H9 (cell line): ENCODE results near the gene RAD23A. TPM values are rescaled to one million over a fixed set of nuclear protein-coding genes. Genes with fewer than 3 reads are reported as not detected.

Source experiments
- DNase-seq: peaks from one replicate; pipeline ENCODE4 v3.0.0-alpha.2; 2017
- H2AFZ ChIP-seq: one replicate; pipeline ENCODE4 v1.6.1; 2013; ENCODE audit warnings: mild to moderate bottlenecking, low read length, control low read depth, moderate library complexity
- H2AK5ac ChIP-seq: 2 replicates; pipeline ENCODE4 v1.6.1; 2013; ENCODE audit warnings: low read length, control low read depth, mixed read lengths; ENCODE audit not compliant: insufficient read length
- H2BK120ac ChIP-seq: one replicate; pipeline ENCODE4 v1.6.1; 2013; ENCODE audit warnings: low read depth, mild to moderate bottlenecking, low read length, control low read depth, inconsistent platforms; ENCODE audit not compliant: poor library complexity, severe bottlenecking
- H2BK12ac ChIP-seq: 2 replicates; pipeline ENCODE4 v1.6.1; 2013; ENCODE audit warnings: low read length, control low read depth, mixed read lengths, low read depth; ENCODE audit not compliant: insufficient read length
- H2BK15ac ChIP-seq: 2 replicates; pipeline ENCODE4 v1.6.1; 2013; ENCODE audit warnings: low read depth, low read length, control low read depth
- H2BK20ac ChIP-seq: one replicate; pipeline ENCODE4 v1.6.1; 2013; ENCODE audit warnings: low read depth, mild to moderate bottlenecking, low read length, control low read depth, inconsistent platforms; ENCODE audit not compliant: poor library complexity, severe bottlenecking
- H2BK5ac ChIP-seq: 2 replicates; pipeline ENCODE4 v1.6.1; 2013; ENCODE audit warnings: low read length, control low read depth, mixed read lengths; ENCODE audit not compliant: insufficient read length
- H3K14ac ChIP-seq: 2 replicates; pipeline ENCODE4 v1.6.1; 2013; ENCODE audit warnings: low read length, control low read depth; ENCODE audit not compliant: insufficient read depth
- H3K18ac ChIP-seq: 2 replicates; pipeline ENCODE4 v1.6.1; 2013; ENCODE audit warnings: low read depth, mild to moderate bottlenecking, mixed read lengths, low read length, control low read depth; ENCODE audit not compliant: insufficient read length
- H3K23ac ChIP-seq: 2 replicates; pipeline ENCODE4 v1.6.1; 2013; ENCODE audit warnings: low read length, control low read depth, mixed read lengths, low read depth; ENCODE audit not compliant: insufficient read length
- H3K23me2 ChIP-seq: 2 replicates; pipeline ENCODE4 v1.6.1; 2013; ENCODE audit warnings: low read depth, mild to moderate bottlenecking, mixed read lengths, low read length, control low read depth; ENCODE audit not compliant: insufficient read length, poor library complexity, severe bottlenecking
- H3K27ac ChIP-seq: 2 replicates; pipeline ENCODE4 v1.5.1; 2013; ENCODE audit warnings: low read length, control low read depth, mixed read lengths, low read depth; ENCODE audit not compliant: insufficient read length
- H3K27me3 ChIP-seq: 2 replicates; pipeline ENCODE4 v1.6.1; 2013; ENCODE audit warnings: low read length, control low read depth, inconsistent platforms; ENCODE audit not compliant: insufficient read depth
- H3K4ac ChIP-seq: 2 replicates; pipeline ENCODE4 v1.6.1; 2013; ENCODE audit warnings: low read depth, mild to moderate bottlenecking, control low read depth, inconsistent platforms, low read length, moderate library complexity
- H3K4me1 ChIP-seq: 2 replicates; pipeline ENCODE4 v1.6.1; 2013; ENCODE audit warnings: low read length, control low read depth, inconsistent platforms; ENCODE audit not compliant: insufficient read depth
- H3K4me2 ChIP-seq: 2 replicates; pipeline ENCODE4 v1.6.1; 2013; ENCODE audit warnings: low read length, control low read depth, mixed read lengths; ENCODE audit not compliant: insufficient read length, insufficient read depth
- H3K56ac ChIP-seq: 2 replicates; pipeline ENCODE4 v1.6.1; 2013; ENCODE audit warnings: low read depth, mild to moderate bottlenecking, mixed read lengths, low read length, control low read depth; ENCODE audit not compliant: insufficient read length
- H3K79me1 ChIP-seq: 2 replicates; pipeline ENCODE4 v1.6.1; 2013; ENCODE audit warnings: low read depth, mild to moderate bottlenecking, moderate library complexity, low read length, control low read depth, inconsistent platforms; ENCODE audit not compliant: insufficient read depth, poor library complexity, severe bottlenecking
- H3K79me2 ChIP-seq: 2 replicates; pipeline ENCODE4 v1.6.1; 2013; ENCODE audit warnings: low read length, control low read depth, inconsistent platforms; ENCODE audit not compliant: insufficient read depth
- H3K9ac ChIP-seq: 2 replicates; pipeline ENCODE4 v1.6.1; 2013; ENCODE audit warnings: low read length, control low read depth, mixed read lengths; ENCODE audit not compliant: insufficient read length; ENCODE audit errors: extremely low read depth
- H3K9me3 ChIP-seq: one replicate; pipeline ENCODE4 v1.6.1; 2013; ENCODE audit warnings: low read depth, low read length, inconsistent platforms; ENCODE audit not compliant: control insufficient read depth
- H3T11ph ChIP-seq: one replicate; pipeline ENCODE4 v1.6.1; 2013; ENCODE audit warnings: mild to moderate bottlenecking, low read length, control low read depth, inconsistent platforms
- H4K20me1 ChIP-seq: one replicate; pipeline ENCODE4 v1.6.1; 2013; ENCODE audit not compliant: control insufficient read depth, insufficient read length, insufficient read depth
- H4K5ac ChIP-seq: 2 replicates; pipeline ENCODE4 v1.6.1; 2013; ENCODE audit warnings: low read depth, mild to moderate bottlenecking, mixed read lengths, low read length, control low read depth; ENCODE audit not compliant: insufficient read length
- H4K8ac ChIP-seq: replicated peaks from 2 replicates; pipeline ENCODE4 v1.6.1; 2013; ENCODE audit warnings: low read length, control low read depth, mixed read lengths, low read depth; ENCODE audit not compliant: insufficient read length
- H4K91ac ChIP-seq: 2 replicates; pipeline ENCODE4 v1.6.1; 2013; ENCODE audit warnings: low read depth, mild to moderate bottlenecking, moderate library complexity, mixed read lengths, low read length, control low read depth; ENCODE audit not compliant: insufficient read length
- H3K27ac Mint-ChIP-seq, 3 experiments: 2 replicates in 2 of 3; 3 replicates in 1 of 3; pipeline ENCODE4 v1.8.0; 2020 to 2021; ENCODE audit warnings: mixed read lengths in 3 of 3, mild to moderate bottlenecking in 1 of 3, moderate library complexity in 1 of 3
- H3K27me3 Mint-ChIP-seq: 2 replicates; pipeline ENCODE4 v1.8.0; 2021; ENCODE audit warnings: low read depth, mild to moderate bottlenecking, moderate library complexity, mixed read lengths
- H3K36me3 Mint-ChIP-seq, 3 experiments: 2 replicates in 2 of 3; 3 replicates in 1 of 3; pipeline ENCODE4 v1.8.0; 2020 to 2021; ENCODE audit warnings: low read depth in 3 of 3, mixed read lengths in 3 of 3; ENCODE audit not compliant: insufficient read depth in 1 of 3
- H3K4me1 Mint-ChIP-seq, 2 experiments: 2 replicates each; pipeline ENCODE4 v1.8.0; 2020; ENCODE audit warnings: mixed read lengths in 2 of 2
- H3K4me3 Mint-ChIP-seq, 2 experiments: 2 replicates in 1 of 2; 3 replicates in 1 of 2; pipeline ENCODE4 v1.8.0; 2020 to 2021; ENCODE audit warnings: mild to moderate bottlenecking in 2 of 2, mixed read lengths in 2 of 2, moderate library complexity in 1 of 2
- H3K9me3 Mint-ChIP-seq, 2 experiments: 2 replicates in 1 of 2; 3 replicates in 1 of 2; pipeline ENCODE4 v1.8.0; 2020; ENCODE audit warnings: mild to moderate bottlenecking in 2 of 2, mixed read lengths in 2 of 2, moderate library complexity in 1 of 2
- CTCF ChIP-seq: fragments of 200-600 bp; sonication (generic); conservative IDR thresholded peaks from 3 replicates; pipeline ENCODE4 v1.8.0; 2021; ENCODE audit warnings: antibody characterized with exemption, mild to moderate bottlenecking
- WGBS: extraction: QIAGEN DNeasy Blood & Tissue Kit; methylation state at CpG from one replicate; pipeline ENCODE4 v1.1.7; 2013; ENCODE audit warnings: missing lambda C conversion rate, low lambda C conversion rate, mixed read lengths; ENCODE audit not compliant: insufficient read length; ENCODE audit errors: extremely low coverage; 5-methylcytosine and 5-hydroxymethylcytosine counted together
- total RNA-seq: library from RNA; stranded (reverse); gene quantifications from 2 replicates; pipeline ENCODE4 v1.2.1, GENCODE V29; 2021

RAD23A gene
- total RNA-seq, 1 experiment from 2014 or later: 62.2 TPM

DNA sequence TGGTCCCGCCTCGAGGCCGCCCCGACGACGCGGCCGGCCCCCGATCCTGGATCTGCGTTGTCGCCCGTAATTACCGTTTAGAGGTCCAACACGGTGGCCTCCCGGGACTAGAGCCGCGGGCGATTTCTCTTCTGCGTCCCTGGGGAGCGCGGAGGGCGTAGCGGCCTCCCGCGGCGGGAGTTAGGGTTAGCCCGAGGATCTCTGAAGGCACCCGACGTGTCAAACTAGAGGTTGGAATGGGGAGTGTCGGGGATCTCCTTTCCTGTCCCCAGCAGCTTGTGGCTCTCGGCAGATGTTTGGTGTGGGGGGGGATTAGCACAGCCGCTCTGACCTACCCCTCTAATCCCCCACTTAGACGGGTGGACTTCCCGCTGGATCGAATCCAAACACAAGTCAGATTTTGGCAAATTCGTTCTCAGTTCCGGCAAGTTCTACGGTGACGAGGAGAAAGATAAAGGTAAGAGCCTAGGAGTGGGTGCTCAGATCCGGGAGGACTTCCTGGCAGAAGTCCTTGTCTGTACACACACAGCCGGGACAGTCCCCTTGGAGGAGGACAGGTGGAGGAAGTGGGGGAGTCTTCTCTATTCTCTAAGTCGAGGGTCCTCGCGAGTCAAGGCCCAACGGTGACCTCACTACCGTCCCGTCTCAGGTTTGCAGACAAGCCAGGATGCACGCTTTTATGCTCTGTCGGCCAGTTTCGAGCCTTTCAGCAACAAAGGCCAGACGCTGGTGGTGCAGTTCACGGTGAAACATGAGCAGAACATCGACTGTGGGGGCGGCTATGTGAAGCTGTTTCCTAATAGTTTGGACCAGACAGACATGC is 6.7 kb upstream of the RAD23A start:
- H3K27me3 ChIP-seq: no peaks in the 10 kb centered on the region
- DNase-seq: no peak
- H3K18ac ChIP-seq: no peak overlapping the region
- H3K4ac ChIP-seq: no peak overlapping the region
- peak overlapping the region; percentile 75 for H3K9ac ChIP-seq
- H2BK15ac ChIP-seq: no peak overlapping the region
- peaks cover 19 to 41% of the 10 kb centered on the region in 2 experiments for H3K4me1 Mint-ChIP-seq
- H3K79me1 ChIP-seq: peaks cover 6% of the 10 kb centered on the region
- H3K4me3 Mint-ChIP-seq: peak overlapping the region; percentile 98 to 99
- H4K5ac ChIP-seq: no peak overlapping the region
- peaks cover 7% of the 10 kb centered on the region for H3K23me2 ChIP-seq
- no peak overlapping the region for H2AK5ac ChIP-seq
- H2BK5ac ChIP-seq: no peak overlapping the region
- H2BK120ac ChIP-seq: no peak overlapping the region
- no peak overlapping the region for H2AFZ ChIP-seq
- H3K27ac ChIP-seq: no peak overlapping the region
- no CpG with 5 or more reads among the region's 54 CpGs for WGBS
- H3K36me3 Mint-ChIP-seq: peaks cover 48 to 56% (median 52%) of the 10 kb centered on the region in 3 experiments
- TF ChIP-seq CTCF: peak; percentile 23; the same call in 1 of the 3 replicates
- H4K91ac ChIP-seq: no peak overlapping the region
- no peak overlapping the region for H4K8ac ChIP-seq
- peaks cover 6% of the 10 kb centered on the region; the same call in 1 of the 2 replicates for H3K79me2 ChIP-seq
- H3K56ac ChIP-seq: no peak overlapping the region
- no peak overlapping the region for H3K23ac ChIP-seq
- peak overlapping the region; percentile 97 for H3K4me2 ChIP-seq
- H3T11ph ChIP-seq: no peak overlapping the region
- no peaks in the 10 kb centered on the region; the same call in 1 of the 2 replicates for H3K27me3 Mint-ChIP-seq
- H2BK12ac ChIP-seq: no peak overlapping the region
- H3K9me3 ChIP-seq: no peaks in the 10 kb centered on the region
- peak overlapping the region; percentile 78 to 96 (median 94) for H3K27ac Mint-ChIP-seq
- no peaks in the 10 kb centered on the region; the same call in 1 of the 2 replicates for H3K4me1 ChIP-seq
- no peaks in the 10 kb centered on the region for H4K20me1 ChIP-seq
- no peaks in the 10 kb centered on the region; a peak in 1 of 5 replicates for H3K9me3 Mint-ChIP-seq
- no peak overlapping the region for H2BK20ac ChIP-seq
- H3K14ac ChIP-seq: peak overlapping the region; percentile 84
